Colon (tissue), 2 donors: ENCODE results near the gene ADCY9.

Experiments
- FAIRE-seq: peaks from 2 replicates; lab custom pipeline; 2012; peaks lifted over from hg19 to GRCh38; lab: Jason Lieb, UNC
- donor health status: control.
- donor health status: control.

Gene ADCY9

DNA sequence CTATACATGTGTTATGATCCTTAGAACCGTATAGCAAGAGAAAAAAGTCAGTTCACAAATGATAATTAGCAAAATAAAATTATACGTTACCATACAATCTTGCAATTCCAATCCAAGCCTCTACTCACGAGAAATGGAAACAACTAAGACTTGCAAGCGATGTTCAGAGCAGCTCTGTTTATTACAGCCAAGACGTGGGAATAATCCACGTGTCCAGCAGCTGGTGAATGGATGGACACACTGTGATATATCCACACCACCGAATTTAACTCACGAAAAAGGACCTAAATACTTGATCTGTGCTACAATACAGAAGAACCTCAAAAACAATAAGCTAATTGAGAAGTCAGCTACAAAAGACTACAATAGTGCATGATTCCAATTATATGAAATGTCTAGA, 88.1 kb downstream of the ADCY9 start:
- FAIRE-seq, result no peak

DNA sequence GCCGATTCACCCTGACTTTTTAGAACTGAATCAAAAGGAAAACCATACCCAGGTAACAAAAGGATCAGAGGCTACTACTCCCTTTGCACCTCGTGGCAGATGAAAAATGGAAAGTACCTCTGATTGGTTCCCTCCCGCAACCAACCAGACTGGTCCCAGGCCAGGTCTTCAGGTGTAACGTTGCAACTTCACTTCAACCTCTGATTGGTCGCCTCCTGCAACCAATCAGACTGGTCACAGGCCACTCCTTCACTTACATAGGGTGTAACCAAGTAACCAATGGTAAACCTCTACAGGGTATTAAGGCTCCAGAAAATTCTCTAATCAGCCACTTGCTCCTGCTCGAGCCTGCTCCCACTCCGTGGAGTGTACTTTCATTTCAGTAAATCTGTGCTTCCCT, 89.4 kb downstream of the ADCY9 start:
- no peak for FAIRE-seq

DNA sequence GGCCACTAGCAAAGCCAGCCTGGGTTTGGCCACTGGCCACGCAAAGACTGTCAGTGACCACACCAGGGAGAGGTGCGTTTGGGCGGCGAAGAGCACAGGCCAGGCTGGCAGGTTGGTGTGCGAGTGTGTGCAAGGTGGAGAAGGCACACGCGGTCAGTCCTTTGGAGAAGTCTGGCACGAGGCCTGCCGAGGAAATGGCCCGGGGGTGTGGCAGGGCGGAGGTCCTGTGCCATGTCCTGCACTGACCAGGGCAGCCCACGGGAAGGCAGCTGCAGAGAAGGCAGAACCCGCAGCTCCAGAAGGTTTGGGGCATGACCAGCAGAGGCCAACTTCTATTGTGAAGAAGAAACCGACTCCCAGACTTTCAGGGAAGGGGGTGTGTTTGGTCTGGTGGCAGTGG, 90.8 kb downstream of the ADCY9 start:
- no peak for FAIRE-seq

DNA sequence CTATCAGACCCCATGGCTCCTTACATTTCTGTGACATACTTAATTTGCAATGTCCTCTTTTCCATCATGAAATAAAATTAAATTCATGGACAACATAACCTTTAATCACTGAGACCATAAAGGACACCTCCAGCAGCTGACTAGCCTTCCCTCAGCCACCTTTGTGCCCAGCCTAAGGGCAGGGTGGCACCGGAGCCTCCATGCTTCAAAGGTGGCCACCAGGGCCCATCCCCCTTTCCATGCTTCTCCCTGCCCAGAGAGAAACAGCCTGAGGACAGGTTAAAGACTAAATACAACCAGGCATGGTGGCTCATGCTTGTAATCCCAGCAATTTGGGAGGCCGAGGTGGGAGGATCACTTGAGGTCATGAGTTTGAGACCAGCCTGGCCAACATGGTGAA, 94.3 kb downstream of the ADCY9 start:
- no peak for FAIRE-seq

DNA sequence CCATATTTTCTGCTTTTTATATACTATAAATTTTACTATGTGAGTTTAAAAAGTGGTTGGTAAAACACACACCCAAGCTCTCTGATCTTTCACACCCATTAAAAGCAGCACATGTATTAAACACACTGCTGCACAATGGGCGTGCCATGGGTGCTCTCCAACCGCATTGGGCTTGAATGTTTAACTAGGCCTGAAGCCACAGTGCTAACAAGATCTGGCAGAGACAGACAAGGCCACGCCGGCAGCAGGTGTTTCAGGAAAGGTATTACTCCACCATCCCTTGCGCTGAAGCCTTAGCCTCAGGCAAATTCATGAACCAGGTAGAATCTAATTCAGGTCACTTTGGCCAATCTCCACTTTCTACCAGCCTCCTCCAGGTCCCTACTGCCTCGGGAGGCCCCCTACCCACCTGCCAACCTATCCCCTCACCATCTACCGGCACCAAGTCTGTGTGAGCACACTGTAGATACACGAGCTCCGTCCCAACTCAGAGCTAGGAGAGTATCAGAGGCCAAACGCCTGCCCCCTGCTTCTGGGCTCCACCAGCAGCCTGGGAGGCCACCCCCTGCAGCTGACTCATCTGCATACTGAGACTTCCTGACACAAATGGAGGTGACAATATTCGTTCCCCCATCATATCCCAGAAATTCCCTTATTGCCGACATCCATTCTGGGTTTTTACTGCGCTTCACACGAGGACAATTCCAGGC, 95.0 kb downstream of the ADCY9 start:
- FAIRE-seq, result no peak

DNA sequence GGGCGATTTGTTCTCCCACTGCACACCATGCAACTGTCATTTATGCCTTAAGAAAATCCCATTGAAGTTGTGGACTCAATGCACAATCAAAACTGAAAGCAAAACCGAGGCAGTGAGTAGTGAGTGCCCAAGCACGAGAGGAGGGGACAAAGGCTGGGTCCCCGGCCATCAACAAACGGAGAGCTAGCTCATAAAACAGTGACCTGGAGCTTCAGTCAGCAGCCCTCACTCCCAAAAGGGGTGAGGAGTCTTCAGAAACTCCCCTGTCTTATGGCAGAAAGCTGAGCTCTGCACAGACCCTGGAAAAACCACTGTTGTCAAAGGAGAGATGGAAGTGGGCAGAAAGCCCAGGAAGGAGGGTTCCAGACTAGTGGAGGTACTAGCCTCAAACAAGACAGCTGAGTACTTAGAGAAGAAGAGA, 96.9 kb downstream of the ADCY9 start:
- no peak for FAIRE-seq

- no peak for FAIRE-seq
Observed at GRCh38 chr16:4018391-4018790, 97.9 kb downstream of the ADCY9 start.

DNA sequence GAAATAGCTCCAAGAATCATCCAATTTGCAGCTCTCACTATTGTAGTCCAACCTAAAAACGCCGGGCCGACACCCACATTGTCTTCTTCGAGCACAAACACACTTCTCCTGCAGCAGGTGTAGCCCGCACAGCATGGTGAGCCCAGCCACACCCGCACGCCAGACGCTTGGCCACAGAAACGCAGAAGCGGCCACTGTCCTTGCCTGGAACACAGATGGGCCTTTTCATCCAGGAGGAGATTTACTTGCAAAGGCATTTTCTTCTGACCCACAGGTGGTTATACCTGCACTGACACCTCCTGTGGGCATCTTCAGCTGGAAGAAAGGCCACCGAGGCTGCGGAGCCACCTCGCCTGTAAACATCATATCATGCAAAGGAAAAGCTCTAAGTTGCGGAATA, 98.4 kb downstream of the ADCY9 start:
- no peak for FAIRE-seq

DNA sequence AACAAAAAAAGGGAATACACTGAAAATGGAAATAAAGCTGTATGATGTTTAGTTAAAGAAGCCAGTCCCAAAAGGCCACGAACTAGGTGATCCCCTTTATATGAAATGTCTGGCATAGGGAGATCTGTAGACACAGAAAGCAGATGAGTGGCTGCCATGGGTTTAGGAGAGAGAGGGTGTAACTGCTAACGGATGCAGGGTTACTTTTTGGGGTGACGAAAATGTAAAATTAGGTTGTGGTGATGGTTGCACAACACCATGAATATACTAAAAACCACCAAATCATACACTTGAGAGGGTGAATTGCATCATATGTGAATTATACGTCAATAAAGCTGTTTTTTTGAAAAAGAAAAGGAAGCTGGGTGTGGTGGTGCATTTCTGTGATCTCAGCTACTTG, 99.6 kb downstream of the ADCY9 start:
- FAIRE-seq, result no peak

- FAIRE-seq, result no peak
Observed at GRCh38 chr16:4016005-4016352, 100.3 kb downstream of the ADCY9 start.

DNA sequence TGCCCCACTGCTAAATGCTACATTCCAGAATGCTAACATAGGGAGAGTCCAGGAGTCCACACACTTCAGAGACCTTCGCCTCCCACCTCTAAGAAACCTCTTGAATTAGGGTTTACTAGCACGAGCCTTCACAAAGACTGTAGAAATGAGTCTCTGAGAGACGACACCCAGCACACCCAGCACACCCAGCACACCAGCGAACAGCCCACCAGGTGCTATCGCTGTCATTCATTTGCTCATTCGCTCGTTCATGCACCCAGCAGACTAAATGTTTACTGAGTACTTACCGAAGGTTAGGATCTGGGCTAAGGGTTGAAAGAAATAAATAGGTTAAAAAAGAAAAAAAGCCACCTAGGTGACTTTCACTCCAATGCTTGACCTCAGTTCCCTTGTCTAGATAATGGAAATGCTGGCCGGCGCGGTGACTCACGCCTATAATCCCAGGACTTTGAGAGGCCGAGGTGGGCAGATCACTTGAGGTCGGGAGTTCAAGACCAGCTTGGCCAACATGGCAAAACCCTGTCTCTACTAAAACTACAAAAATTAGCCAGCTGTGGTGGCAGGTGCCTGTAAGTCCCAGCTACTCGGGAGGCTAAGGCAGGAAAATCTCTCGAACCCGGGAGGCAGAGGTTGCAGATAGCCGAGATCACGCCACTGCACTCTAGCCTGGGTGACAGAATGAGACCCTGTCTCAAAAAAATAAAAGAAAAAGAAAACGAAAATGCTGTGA, 100.8 kb downstream of the ADCY9 start:
- FAIRE-seq, result no peak

DNA sequence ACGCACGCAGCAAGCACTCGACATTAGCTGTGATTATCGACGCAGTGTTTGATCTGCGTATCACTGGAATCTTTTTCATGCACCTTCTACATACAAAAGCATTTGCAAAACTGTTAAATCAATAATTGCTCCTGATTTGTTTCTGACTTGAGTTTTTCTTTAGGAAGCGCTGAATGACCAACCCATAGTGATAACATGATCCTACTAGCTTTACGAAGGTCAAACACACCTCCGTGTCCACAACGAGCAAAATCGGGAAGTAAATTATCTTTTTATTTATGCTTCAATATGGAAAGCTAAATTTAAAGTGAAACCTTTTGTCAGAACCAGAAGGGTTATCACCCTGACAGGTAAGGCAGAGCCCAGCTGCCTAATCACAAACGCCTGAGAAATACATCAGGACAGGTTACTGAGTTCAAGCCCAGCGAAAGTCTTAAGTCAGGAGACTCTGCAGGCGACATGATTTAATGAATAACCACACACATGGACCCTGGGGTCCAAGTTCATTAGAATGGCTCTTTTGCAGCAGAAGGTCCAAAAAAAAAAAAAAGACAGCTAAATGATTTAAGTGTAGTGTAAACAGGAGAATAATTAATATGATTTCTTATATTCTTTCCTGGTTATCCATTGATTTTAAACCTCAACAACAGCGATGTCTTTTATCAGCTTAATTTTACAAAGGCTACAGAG, 104.2 kb downstream of the ADCY9 start:
- no peak for FAIRE-seq

GRCh38 chr16:4011225-4011939, 104.9 kb downstream of the ADCY9 start:
- FAIRE-seq, result no peak

GRCh38 chr16:4010225-4011158, 105.8 kb downstream of the ADCY9 start:
- FAIRE-seq, result no peak

DNA sequence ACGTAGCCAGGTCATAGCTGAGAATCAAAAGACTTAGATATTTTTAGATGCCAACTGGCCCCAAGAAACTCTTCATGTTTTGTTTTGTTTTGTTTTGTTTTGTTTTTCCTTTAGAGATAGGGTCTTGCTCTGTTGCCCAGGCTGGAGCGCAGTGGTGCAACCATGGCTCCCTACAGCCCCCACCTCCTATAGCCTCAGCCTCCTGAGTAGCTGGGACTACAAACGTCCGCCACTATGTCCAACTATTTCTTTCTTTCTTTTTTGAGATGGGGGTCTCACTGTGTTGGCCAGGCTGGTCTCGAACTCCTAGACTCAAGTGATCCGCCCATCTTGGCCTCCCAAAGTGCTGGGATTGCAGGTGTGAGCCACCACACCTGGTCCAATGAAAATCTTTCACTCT, 107.1 kb downstream of the ADCY9 start:
- FAIRE-seq, result no peak

DNA sequence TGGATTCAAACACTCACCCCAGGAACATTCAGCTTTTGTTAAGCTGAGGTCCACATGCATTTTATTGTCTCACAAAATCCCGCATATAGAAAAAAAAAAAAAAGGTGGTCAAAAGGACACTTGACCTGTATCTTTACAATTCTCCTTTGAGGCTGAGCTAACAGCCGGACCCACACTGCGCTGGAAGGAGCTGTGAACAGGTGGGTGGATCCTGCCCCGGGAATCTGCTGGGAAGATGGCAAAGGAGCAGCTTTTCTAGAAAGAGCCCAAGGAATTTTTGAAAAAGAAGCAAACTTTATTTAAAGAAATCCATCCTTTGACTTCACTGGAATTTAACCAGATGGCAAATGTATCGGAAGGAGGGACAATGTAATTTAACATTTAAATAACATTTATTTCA, 108.1 kb downstream of the ADCY9 start:
- no peak for FAIRE-seq

DNA sequence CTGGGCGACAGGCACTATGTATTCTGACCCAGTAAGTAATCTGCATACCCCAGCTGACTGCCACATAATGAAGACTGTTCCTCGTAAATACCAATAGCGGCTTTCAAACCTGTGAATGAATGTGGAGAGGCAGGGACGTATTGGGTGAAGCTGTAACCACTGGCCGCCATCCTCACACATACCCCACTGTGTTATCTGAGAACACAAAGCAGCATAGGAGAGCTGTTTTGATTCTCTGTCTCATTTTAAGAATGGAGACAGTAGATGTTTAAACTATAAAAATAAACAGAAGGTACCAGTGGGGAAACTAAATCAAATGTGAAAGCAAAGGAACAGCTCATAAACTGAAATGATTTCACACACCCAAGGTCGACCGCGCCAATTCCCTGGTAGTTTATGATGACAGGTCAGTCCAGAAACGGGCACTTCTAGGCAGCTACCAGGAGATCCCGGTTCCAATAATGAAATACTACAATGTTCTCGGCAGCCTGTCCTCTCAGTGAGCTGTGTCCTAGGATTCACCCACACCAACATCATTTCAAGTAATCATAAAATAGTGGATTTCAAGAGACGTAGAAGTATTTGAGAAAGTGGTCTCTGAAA, 109.7 kb downstream of the ADCY9 start:
- no peak for FAIRE-seq

DNA sequence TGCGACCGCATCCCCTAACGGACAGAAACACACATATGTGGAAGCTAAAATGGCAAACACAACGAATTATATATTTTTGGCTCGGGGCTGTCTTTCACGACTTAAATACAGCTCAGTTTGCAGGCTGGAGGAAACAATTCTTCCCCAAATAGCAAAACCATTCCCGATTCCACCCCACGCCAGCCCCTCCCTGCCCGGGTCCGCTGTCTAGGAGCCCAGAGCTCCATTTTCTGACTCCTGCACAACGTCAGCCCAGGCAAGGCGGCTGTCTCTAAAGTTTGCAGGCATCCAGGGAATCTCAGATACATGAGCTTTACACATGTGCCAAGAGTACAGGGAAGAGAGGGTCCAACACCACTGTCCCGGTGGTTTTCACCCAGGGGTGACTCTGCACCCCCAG, 110.5 kb downstream of the ADCY9 start:
- FAIRE-seq, result no peak

DNA sequence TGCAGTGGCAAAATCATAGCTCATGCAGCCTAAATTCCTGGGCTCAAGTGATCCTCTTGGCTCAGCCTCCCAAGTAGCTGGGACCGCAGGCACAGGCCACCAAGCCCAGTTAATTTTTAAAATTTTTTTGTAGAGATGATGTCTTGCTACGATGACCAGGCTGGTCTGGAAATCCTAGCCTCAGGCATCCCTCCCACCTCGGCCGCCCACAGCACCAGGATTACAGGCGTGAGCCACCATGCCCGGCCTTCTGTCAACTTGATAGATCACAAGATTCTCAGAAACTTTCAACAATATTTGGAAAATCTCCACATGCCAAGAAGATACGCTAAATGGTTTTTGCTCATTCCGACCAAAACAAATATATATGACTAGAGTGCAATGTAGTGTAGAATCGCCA, 111.0 kb downstream of the ADCY9 start:
- no peak for FAIRE-seq

- no peak for FAIRE-seq
Observed at GRCh38 chr16:4004206-4004605, 112.0 kb downstream of the ADCY9 start.

DNA sequence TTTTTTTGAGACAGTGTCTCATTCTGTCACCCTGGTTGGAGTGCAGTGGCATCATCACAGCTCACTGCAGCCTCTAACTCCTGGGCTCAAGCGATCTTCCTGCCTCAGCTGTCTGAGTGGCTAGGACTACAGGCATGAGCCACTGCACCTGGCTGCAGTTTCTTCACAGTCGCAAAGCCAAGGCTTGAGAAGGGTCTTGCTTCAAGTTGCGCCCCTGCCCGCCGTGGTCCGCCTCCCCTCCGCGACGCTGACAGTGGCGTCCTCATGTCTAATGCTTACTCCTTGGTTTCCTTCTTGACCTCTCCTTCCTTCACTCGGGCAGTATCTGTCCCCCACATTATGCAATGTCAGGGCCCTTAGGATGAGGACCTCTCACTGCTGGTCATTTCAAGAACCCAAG, 112.7 kb downstream of the ADCY9 start:
- FAIRE-seq, result no peak
